H1 (cell line): ENCODE results near the gene NUDT10. TPM values are rescaled to one million over a fixed set of nuclear protein-coding genes. Genes with fewer than 3 reads are reported as not detected.

Source experiments
- CTCF ChIA-PET: fragments of 300-600 bp; sonication (Branson Sonifier 250); formaldehyde crosslinking; loops from one replicate; lab custom pipeline; 2021; ENCODE audit not compliant: partially characterized antibody; lab: Charles Lee
- POLR2A ChIA-PET: fragments of 300-600 bp; sonication (Branson Sonifier 250); formaldehyde crosslinking; loops from one replicate; lab custom pipeline; 2021; ENCODE audit warnings: inconsistent platforms; ENCODE audit not compliant: partially characterized antibody; lab: Charles Lee
- DNase-seq, 2 experiments: peaks; one replicate each; pipeline versions ENCODE4 v3.0.0 to v3.0.0-alpha.2; 2010 to 2022; ENCODE audit warnings: low spot score in 2 of 2, low read depth in 1 of 2, mixed read lengths in 1 of 2
- FAIRE-seq: peaks from 2 replicates; lab custom pipeline; 2011; peaks lifted over from hg19 to GRCh38; lab: Jason Lieb, UNC
- H2AFZ ChIP-seq: 2 replicates; pipeline ENCODE4 v1.8.1; 2012; ENCODE audit warnings: low read length, inconsistent platforms
- H2AK5ac ChIP-seq: 2 replicates; pipeline ENCODE4 v1.6.1; 2013; ENCODE audit warnings: low read depth, low read length
- H2BK120ac ChIP-seq: replicated peaks from 2 replicates; pipeline ENCODE3; 2013; ENCODE audit warnings: low read depth, low read length, inconsistent platforms
- H2BK12ac ChIP-seq: 2 replicates; pipeline ENCODE4 v1.6.1; 2013; ENCODE audit warnings: low read depth, low read length
- H2BK15ac ChIP-seq: 2 replicates; pipeline ENCODE4 v1.6.1; 2013; ENCODE audit warnings: low read length
- H2BK20ac ChIP-seq: 2 replicates; pipeline ENCODE4 v1.6.1; 2013; ENCODE audit warnings: low read length
- H2BK5ac ChIP-seq: 2 replicates; pipeline ENCODE4 v1.6.1; 2013; ENCODE audit warnings: low read depth, low read length
- H3K14ac ChIP-seq: 2 replicates; pipeline ENCODE4 v1.6.1; 2013; ENCODE audit warnings: inconsistent platforms; ENCODE audit not compliant: insufficient read length
- H3K18ac ChIP-seq: 2 replicates; pipeline ENCODE4 v1.6.1; 2013; ENCODE audit warnings: low read length; ENCODE audit errors: extremely low read depth
- H3K23ac ChIP-seq: 2 replicates; pipeline ENCODE4 v1.6.1; 2013; ENCODE audit warnings: inconsistent platforms; ENCODE audit not compliant: insufficient read length
- H3K23me2 ChIP-seq: 2 replicates; pipeline ENCODE4 v1.6.1; 2013; ENCODE audit warnings: low read depth, low read length
- H3K27ac ChIP-seq: 2 replicates; pipeline ENCODE4 v1.6.1; 2011; ENCODE audit warnings: low read depth, low read length, inconsistent platforms
- H3K27me3 ChIP-seq, 4 experiments: replicated peaks in 1 of 4; 1 replicate in 1 of 4; 2 replicates in 3 of 4; pipeline versions ENCODE4 v1.6.1 to v1.8.1; 2011 to 2013; ENCODE audit warnings: low read length in 3 of 4, mild to moderate bottlenecking in 3 of 4, inconsistent platforms in 2 of 4, mixed read lengths in 2 of 4, moderate library complexity in 1 of 4; ENCODE audit not compliant: control insufficient read depth in 3 of 4, insufficient read depth in 3 of 4; ENCODE audit errors: extremely low read depth in 1 of 4
- H3K36me3 ChIP-seq, 4 experiments: 2 replicates each; pipeline versions ENCODE4 v1.6.1 to v1.8.1; 2011 to 2013; ENCODE audit warnings: mild to moderate bottlenecking in 4 of 4, low read length in 3 of 4, moderate library complexity in 2 of 4, control low read depth in 1 of 4, inconsistent platforms in 1 of 4; ENCODE audit not compliant: insufficient read depth in 4 of 4, control insufficient read depth in 2 of 4
- H3K4ac ChIP-seq: replicated peaks from 2 replicates; pipeline ENCODE3; 2013; ENCODE audit warnings: low read length, low read depth, mixed read lengths, inconsistent platforms; ENCODE audit not compliant: insufficient read length
- H3K4me1 ChIP-seq, 4 experiments: replicated peaks in 1 of 4; 1 replicate in 1 of 4; 2 replicates in 3 of 4; pipeline versions ENCODE4 v1.6.1 to v1.8.1; 2011 to 2013; ENCODE audit warnings: low read length in 3 of 4, inconsistent platforms in 2 of 4, mixed read lengths in 1 of 4; ENCODE audit not compliant: insufficient read depth in 4 of 4, control insufficient read depth in 3 of 4
- H3K4me2 ChIP-seq, 2 experiments: 2 replicates each; pipeline versions ENCODE4 v1.6.1 to v1.8.1; 2011 to 2013; ENCODE audit warnings: low read depth in 2 of 2, low read length in 2 of 2, control low read depth in 1 of 2, inconsistent platforms in 1 of 2, mild to moderate bottlenecking in 1 of 2; ENCODE audit not compliant: insufficient read depth in 1 of 2
- H3K4me3 ChIP-seq, 4 experiments: fragments of 200-600, 300-600 bp in 1 of 4; sonication (generic), shearing (Covaris generic), sonication (Bioruptor Twin) in 1 of 4; 2 replicates each; pipeline versions ENCODE4 v1.5.1 to v1.8.1; 2011 to 2016; ENCODE audit warnings: low read length in 4 of 4, low read depth in 3 of 4, control low read depth in 2 of 4, inconsistent platforms in 2 of 4, mild to moderate bottlenecking in 2 of 4, mixed read lengths in 1 of 4, moderate library complexity in 1 of 4; ENCODE audit not compliant: insufficient read depth in 2 of 4; ENCODE audit errors: extremely low read depth in 1 of 4
- H3K56ac ChIP-seq: replicated peaks from 2 replicates; pipeline ENCODE3; 2013; ENCODE audit warnings: low read depth, mild to moderate bottlenecking, mixed read lengths, low read length, inconsistent platforms; ENCODE audit not compliant: insufficient read length
- H3K79me1 ChIP-seq: 2 replicates; pipeline ENCODE4 v1.6.1; 2013; ENCODE audit warnings: low read depth, low read length, control low read depth
- H3K79me2 ChIP-seq, 2 experiments: 2 replicates each; pipeline versions ENCODE4 v1.6.1 to v1.8.1; 2012 to 2013; ENCODE audit warnings: low read length in 2 of 2, mild to moderate bottlenecking in 2 of 2, inconsistent platforms in 1 of 2; ENCODE audit not compliant: insufficient read depth in 2 of 2, control insufficient read depth in 1 of 2
- H3K9ac ChIP-seq, 4 experiments: replicated peaks in 1 of 4; 1 replicate in 1 of 4; 2 replicates in 3 of 4; pipeline versions ENCODE4 v1.6.1 to v1.8.1; 2011 to 2013; ENCODE audit warnings: low read depth in 3 of 4, low read length in 3 of 4, control low read depth in 2 of 4, mild to moderate bottlenecking in 2 of 4, moderate library complexity in 2 of 4, inconsistent platforms in 1 of 4; ENCODE audit errors: extremely low read depth in 1 of 4
- H3K9me3 ChIP-seq, 2 experiments: 2 replicates each; pipeline versions ENCODE4 v1.6.1 to v1.8.1; 2012 to 2013; ENCODE audit warnings: mild to moderate bottlenecking in 2 of 2, moderate library complexity in 2 of 2, control low read depth in 1 of 2, inconsistent platforms in 1 of 2, low read depth in 1 of 2, low read length in 1 of 2, mixed read lengths in 1 of 2; ENCODE audit not compliant: insufficient read depth in 2 of 2
- H4K20me1 ChIP-seq, 2 experiments: replicated peaks in 1 of 2; 2 replicates each; pipeline versions ENCODE3 to v1.8.1; 2011 to 2013; ENCODE audit warnings: inconsistent platforms in 2 of 2, low read length in 2 of 2, mild to moderate bottlenecking in 1 of 2; ENCODE audit not compliant: insufficient read depth in 2 of 2, control insufficient read depth in 1 of 2
- H4K5ac ChIP-seq: 2 replicates; pipeline ENCODE4 v1.6.1; 2013; ENCODE audit warnings: low read length, low read depth, mixed read lengths, inconsistent platforms; ENCODE audit not compliant: insufficient read length
- H4K8ac ChIP-seq: 2 replicates; pipeline ENCODE4 v1.8.0; 2013; ENCODE audit warnings: mild to moderate bottlenecking, moderate library complexity, low read length, inconsistent platforms; ENCODE audit not compliant: insufficient read depth; ENCODE audit errors: extremely low read depth
- H4K91ac ChIP-seq: replicated peaks from 2 replicates; pipeline ENCODE3; 2013; ENCODE audit warnings: low read length, mixed read lengths, inconsistent platforms; ENCODE audit not compliant: insufficient read length
- BRCA1 ChIP-seq: IDR thresholded peaks from 2 replicates; pipeline ENCODE4 v1.6.1; 2012; ENCODE audit warnings: low read depth, low read length, improper control_type of control experiment
- CBX8 ChIP-seq: fragments of 300-800, 300-1000 bp; sonication (generic); IDR thresholded peaks from 2 replicates; pipeline ENCODE4 v1.7.1; 2016; ENCODE audit warnings: low read depth, low read length, borderline replicate concordance
- EGR1 ChIP-seq: IDR thresholded peaks from 2 replicates; pipeline ENCODE4 v1.6.1; 2011; ENCODE audit warnings: low read depth, low read length, borderline replicate concordance
- GTF2F1 ChIP-seq: IDR thresholded peaks from 2 replicates; pipeline ENCODE4 v1.6.1; 2012; ENCODE audit warnings: low read depth, low read length, improper control_type of control experiment, borderline replicate concordance
- HDAC6 ChIP-seq: IDR thresholded peaks from one replicate; pipeline ENCODE4 v1.7.1; 2012; ENCODE audit warnings: low read depth, mild to moderate bottlenecking, inconsistent platforms, low read length, moderate library complexity
- RXRA ChIP-seq: IDR thresholded peaks from 2 replicates; pipeline ENCODE4 v1.6.1; 2011; ENCODE audit warnings: low read depth, mild to moderate bottlenecking, low read length, moderate library complexity; ENCODE audit not compliant: insufficient read depth
- SIRT6 ChIP-seq: IDR thresholded peaks from one replicate; pipeline ENCODE4 v1.7.1; 2012; ENCODE audit warnings: low read length, inconsistent platforms
- SP4 ChIP-seq: IDR thresholded peaks from 2 replicates; pipeline ENCODE4 v1.6.1; 2012; ENCODE audit warnings: low read length, inconsistent platforms
- WGBS, 2 experiments: shearing (Covaris generic) in 1 of 2; methylation state at CpG; one replicate each; pipeline versions ENCODE4 v1.1.6 to v1.1.7; 2013 to 2015; ENCODE audit warnings: low lambda C conversion rate in 2 of 2, mixed read lengths in 2 of 2, inconsistent platforms in 1 of 2, low coverage in 1 of 2, missing lambda C conversion rate in 1 of 2; ENCODE audit not compliant: insufficient replicate concordance in 2 of 2, insufficient coverage in 1 of 2, insufficient read length in 1 of 2; ENCODE audit errors: extremely low coverage in 1 of 2, missing lambda C conversion rate in 1 of 2; 5-methylcytosine and 5-hydroxymethylcytosine counted together
- polyA plus RNA-seq, 7 experiments: library from polyadenylated mRNA; depleted of rRNA in 3 of 7; stranded (reverse) in 5 of 7; unstranded in 2 of 7; fragments of >200 nt in 5 of 7; fragments of 200-250 nt in 2 of 7; gene quantifications; 1 replicate in 5 of 7; 2 replicates in 1 of 7; 4 replicates in 1 of 7; pipeline versions ENCODE4 v1.2.1 to v1.2.3, GENCODE V29; 2011 to 2013; ENCODE audit warnings: missing spikeins in 2 of 7, mixed read lengths in 2 of 7
- total RNA-seq: library from RNA; stranded (reverse); fragmentation: NEBNext Ultra II Directional; extraction: Animal tissue kit (Norgen Biotek cat#: 25700); gene quantifications from 2 replicates; pipeline ENCODE4 v1.2.1, GENCODE V29; 2021
- TF ChIP-seq, protein P1 (sequence below): IDR thresholded peaks from 2 replicates; pipeline ENCODE4 v1.6.1; 2012; ENCODE audit warnings: inconsistent platforms
- TF ChIP-seq, protein P2 (sequence below): IDR thresholded peaks from 2 replicates; pipeline ENCODE4 v1.6.1; 2011; ENCODE audit warnings: low read depth, mild to moderate bottlenecking, low read length; ENCODE audit not compliant: insufficient read depth
- TF ChIP-seq, protein P3 (sequence below), 3 experiments: IDR thresholded peaks; 1 replicate in 2 of 3; 2 replicates in 1 of 3; pipeline versions ENCODE4 v1.5.1 to v1.6.1; 2011; ENCODE audit warnings: low read length in 3 of 3, mild to moderate bottlenecking in 3 of 3, inconsistent platforms in 2 of 3, low read depth in 1 of 3, moderate library complexity in 1 of 3; ENCODE audit not compliant: insufficient read depth in 1 of 3; ENCODE audit errors: control extremely low read depth in 1 of 3

Gene NUDT10
- total and polyA plus RNA-seq, 2 of the 8 experiments (the other 6 are each of a cell fraction or from before 2014, with no cell fraction given), result 18.2 to 20.6 TPM

DNA sequence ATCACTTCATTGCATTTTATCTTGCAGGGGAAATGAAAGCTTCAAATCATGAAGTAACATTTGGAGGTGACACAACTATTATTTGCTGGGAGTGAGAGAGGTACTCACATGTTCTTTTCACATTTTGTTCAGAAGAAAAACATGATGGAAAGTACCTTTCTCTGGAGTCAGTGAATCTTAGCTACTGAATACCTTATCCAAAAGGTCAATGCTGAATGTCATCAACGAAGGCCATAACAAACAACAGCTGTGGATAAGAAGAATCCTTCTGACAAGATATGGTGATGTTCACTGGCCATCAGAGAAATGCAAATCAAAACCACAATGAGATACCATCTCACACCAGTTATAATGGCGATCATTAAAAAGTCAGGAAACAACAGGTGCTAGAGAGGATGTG lies 36.5 kb upstream of the NUDT10 start:
- Histone ChIP-seq H2BK5ac (no peak overlapping the region), H4K5ac (no peak overlapping the region), H3K4me2 (no peak overlapping the region), H2AFZ (no peak overlapping the region), H2AK5ac (no peak overlapping the region), H2BK12ac (no peak overlapping the region), H3K79me1 (no peaks in the 10 kb centered on the region), H3K18ac (no peak overlapping the region), H3K9ac (no peak overlapping the region), H3K4ac (no peak overlapping the region), H2BK20ac (no peak overlapping the region), H4K8ac (no peak overlapping the region), H3K4me3 (no peak overlapping the region), H3K27ac (no peak overlapping the region), H3K36me3 (no peaks in the 10 kb centered on the region), H2BK15ac (no peak overlapping the region), H3K14ac (no peak overlapping the region), H3K9me3 (no peaks in the 10 kb centered on the region), H3K79me2 (no peaks in the 10 kb centered on the region), H3K56ac (no peak overlapping the region), H3K4me1 (no peaks in the 10 kb centered on the region), H4K20me1 (no peaks in the 10 kb centered on the region), H3K23me2 (no peaks in the 10 kb centered on the region), H3K23ac (no peak overlapping the region), H2BK120ac (no peak overlapping the region), H3K27me3 (no peaks in the 10 kb centered on the region), H4K91ac (no peak overlapping the region)
- 80% methylated on average over 2 of the region's 2 CpGs; no CpG with 5 or more reads in 1 of the 2 experiments for WGBS, 2 experiments
- FAIRE-seq, result no peak
- DNase-seq, result no peak
- POLR2A ChIA-PET, result no interaction called here
- TF ChIP-seq HDAC6 (no peak), SP4 (no peak), BRCA1 (no peak), RXRA (no peak), SIRT6 (no peak), EGR1 (no peak), GTF2F1 (no peak), CBX8 (no peak)
- TF ChIP-seq, protein P1, sequence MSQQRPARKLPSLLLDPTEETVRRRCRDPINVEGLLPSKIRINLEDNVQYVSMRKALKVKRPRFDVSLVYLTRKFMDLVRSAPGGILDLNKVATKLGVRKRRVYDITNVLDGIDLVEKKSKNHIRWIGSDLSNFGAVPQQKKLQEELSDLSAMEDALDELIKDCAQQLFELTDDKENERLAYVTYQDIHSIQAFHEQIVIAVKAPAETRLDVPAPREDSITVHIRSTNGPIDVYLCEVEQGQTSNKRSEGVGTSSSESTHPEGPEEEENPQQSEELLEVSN, result no peak
- TF ChIP-seq, protein P2, sequence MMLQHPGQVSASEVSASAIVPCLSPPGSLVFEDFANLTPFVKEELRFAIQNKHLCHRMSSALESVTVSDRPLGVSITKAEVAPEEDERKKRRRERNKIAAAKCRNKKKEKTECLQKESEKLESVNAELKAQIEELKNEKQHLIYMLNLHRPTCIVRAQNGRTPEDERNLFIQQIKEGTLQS, result no peak
- TF ChIP-seq, protein P3, sequence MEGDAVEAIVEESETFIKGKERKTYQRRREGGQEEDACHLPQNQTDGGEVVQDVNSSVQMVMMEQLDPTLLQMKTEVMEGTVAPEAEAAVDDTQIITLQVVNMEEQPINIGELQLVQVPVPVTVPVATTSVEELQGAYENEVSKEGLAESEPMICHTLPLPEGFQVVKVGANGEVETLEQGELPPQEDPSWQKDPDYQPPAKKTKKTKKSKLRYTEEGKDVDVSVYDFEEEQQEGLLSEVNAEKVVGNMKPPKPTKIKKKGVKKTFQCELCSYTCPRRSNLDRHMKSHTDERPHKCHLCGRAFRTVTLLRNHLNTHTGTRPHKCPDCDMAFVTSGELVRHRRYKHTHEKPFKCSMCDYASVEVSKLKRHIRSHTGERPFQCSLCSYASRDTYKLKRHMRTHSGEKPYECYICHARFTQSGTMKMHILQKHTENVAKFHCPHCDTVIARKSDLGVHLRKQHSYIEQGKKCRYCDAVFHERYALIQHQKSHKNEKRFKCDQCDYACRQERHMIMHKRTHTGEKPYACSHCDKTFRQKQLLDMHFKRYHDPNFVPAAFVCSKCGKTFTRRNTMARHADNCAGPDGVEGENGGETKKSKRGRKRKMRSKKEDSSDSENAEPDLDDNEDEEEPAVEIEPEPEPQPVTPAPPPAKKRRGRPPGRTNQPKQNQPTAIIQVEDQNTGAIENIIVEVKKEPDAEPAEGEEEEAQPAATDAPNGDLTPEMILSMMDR (IDR thresholded peaks at IDR 0.05; ENCODE audit: control extremely low read depth in 1 of 3, insufficient read depth in 1 of 3, low read depth in 1 of 3, low read length in 3 of 3), result no peak
- CTCF ChIA-PET, result no interaction called here
